ENCODE data around the gene EFCAB11.

DNA sequence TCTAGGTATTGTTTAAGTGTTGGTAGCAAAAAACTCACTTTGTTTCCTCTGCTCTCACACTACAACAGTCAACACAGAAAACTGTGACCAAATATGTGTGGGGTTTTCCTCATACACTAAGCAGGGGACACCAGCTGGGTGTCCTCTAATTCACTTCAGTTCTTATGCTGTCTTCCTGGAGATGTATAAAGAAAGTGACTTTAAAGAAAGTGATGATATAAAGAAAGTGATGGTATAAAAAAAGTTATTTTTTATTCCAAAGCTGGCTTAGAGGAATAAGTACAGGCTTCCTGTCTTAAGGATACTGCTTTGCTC is 32.6 kb upstream of the EFCAB11 start:
- TF ChIP-seq, protein P1, sequence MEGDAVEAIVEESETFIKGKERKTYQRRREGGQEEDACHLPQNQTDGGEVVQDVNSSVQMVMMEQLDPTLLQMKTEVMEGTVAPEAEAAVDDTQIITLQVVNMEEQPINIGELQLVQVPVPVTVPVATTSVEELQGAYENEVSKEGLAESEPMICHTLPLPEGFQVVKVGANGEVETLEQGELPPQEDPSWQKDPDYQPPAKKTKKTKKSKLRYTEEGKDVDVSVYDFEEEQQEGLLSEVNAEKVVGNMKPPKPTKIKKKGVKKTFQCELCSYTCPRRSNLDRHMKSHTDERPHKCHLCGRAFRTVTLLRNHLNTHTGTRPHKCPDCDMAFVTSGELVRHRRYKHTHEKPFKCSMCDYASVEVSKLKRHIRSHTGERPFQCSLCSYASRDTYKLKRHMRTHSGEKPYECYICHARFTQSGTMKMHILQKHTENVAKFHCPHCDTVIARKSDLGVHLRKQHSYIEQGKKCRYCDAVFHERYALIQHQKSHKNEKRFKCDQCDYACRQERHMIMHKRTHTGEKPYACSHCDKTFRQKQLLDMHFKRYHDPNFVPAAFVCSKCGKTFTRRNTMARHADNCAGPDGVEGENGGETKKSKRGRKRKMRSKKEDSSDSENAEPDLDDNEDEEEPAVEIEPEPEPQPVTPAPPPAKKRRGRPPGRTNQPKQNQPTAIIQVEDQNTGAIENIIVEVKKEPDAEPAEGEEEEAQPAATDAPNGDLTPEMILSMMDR (IDR thresholded peaks at IDR 0.05): no peak
- TF ChIP-seq ZFX (IDR thresholded peaks at IDR 0.05; ENCODE audit: borderline replicate concordance): no peak
